ENCODE results near the gene CLASP1. TPM values are rescaled to one million over a fixed set of nuclear protein-coding genes. Genes with fewer than 3 reads are reported as not detected.
"Not testable (repeated sequence)": the region's sequence is repeated elsewhere in the genome, so short reads cannot be mapped to it uniquely, and the experiment has no call there.

Gene CLASP1
- total RNA-seq, 1 donor from 2014 or later: 69.3 TPM

GRCh38 chr2:121304941-121305340 is 344.3 kb downstream of the CLASP1 start:
- H3K27ac Mint-ChIP-seq: no peak overlapping the region
- H3K27me3 Mint-ChIP-seq: peaks cover 36% of the 10 kb centered on the region
- H3K36me3 Mint-ChIP-seq (ENCODE audit: low read depth): no peaks in the 10 kb centered on the region
- no peak for DNase-seq
- no peak overlapping the region for H3K4me3 Mint-ChIP-seq
- no peaks in the 10 kb centered on the region for H3K9me3 Mint-ChIP-seq
- intact Hi-C loops (cut with micrococcal nuclease): no loop called here
- H3K4me1 Mint-ChIP-seq: peaks cover 5% of the 10 kb centered on the region

- no peak overlapping the region for H3K4me3 Mint-ChIP-seq
- no peak for DNase-seq
- H3K9me3 Mint-ChIP-seq: no peaks in the 10 kb centered on the region
- no peaks in the 10 kb centered on the region for H3K4me1 Mint-ChIP-seq
- H3K27ac Mint-ChIP-seq: no peak overlapping the region
- peaks cover 26% of the 10 kb centered on the region for H3K27me3 Mint-ChIP-seq
- intact Hi-C loops (cut with micrococcal nuclease): no loop called here
- H3K36me3 Mint-ChIP-seq (ENCODE audit: low read depth): no peaks in the 10 kb centered on the region
Observed at GRCh38 chr2:121303531-121304263, 345.6 kb downstream of the CLASP1 start.

GRCh38 chr2:121301190-121301589 is 348.1 kb downstream of the CLASP1 start:
- H3K36me3 Mint-ChIP-seq (ENCODE audit: low read depth); H3K27ac Mint-ChIP-seq; H3K4me1 Mint-ChIP-seq; intact Hi-C loops (cut with micrococcal nuclease); DNase-seq; H3K4me3 Mint-ChIP-seq; H3K27me3 Mint-ChIP-seq; H3K9me3 Mint-ChIP-seq: not testable (repeated sequence)

GRCh38 chr2:121298476-121298875 is 350.8 kb downstream of the CLASP1 start:
- Mint-ChIP-seq H3K36me3 (ENCODE audit: low read depth) (no peaks in the 10 kb centered on the region), H3K27me3 (no peaks in the 10 kb centered on the region), H3K27ac (no peak overlapping the region), H3K4me1 (no peaks in the 10 kb centered on the region), H3K4me3 (no peak overlapping the region), H3K9me3 (no peaks in the 10 kb centered on the region)
- intact Hi-C loops (cut with micrococcal nuclease): no loop called here
- DNase-seq: no peak

GRCh38 chr2:121297866-121298265 is 351.4 kb downstream of the CLASP1 start:
- not testable (repeated sequence) for DNase-seq, H3K4me3 Mint-ChIP-seq

GRCh38 chr2:121297217-121297830 is 351.9 kb downstream of the CLASP1 start:
- DNase-seq: no peak
- Mint-ChIP-seq H3K36me3 (ENCODE audit: low read depth) (no peaks in the 10 kb centered on the region), H3K9me3 (no peaks in the 10 kb centered on the region), H3K27ac (no peak overlapping the region), H3K4me3 (no peak overlapping the region), H3K4me1 (no peaks in the 10 kb centered on the region), H3K27me3 (no peaks in the 10 kb centered on the region)
- intact Hi-C loops (cut with micrococcal nuclease): no loop called here

More at GRCh38 chr2:121297866-121298265, 351.4 kb downstream of the CLASP1 start:
- H3K4me1 Mint-ChIP-seq; intact Hi-C loops (cut with micrococcal nuclease); H3K27ac Mint-ChIP-seq; H3K36me3 Mint-ChIP-seq (ENCODE audit: low read depth); H3K27me3 Mint-ChIP-seq; H3K9me3 Mint-ChIP-seq: not testable (repeated sequence)

GRCh38 chr2:121295911-121296650 is 353.2 kb downstream of the CLASP1 start:
- H3K4me1 Mint-ChIP-seq: no peaks in the 10 kb centered on the region

GRCh38 chr2:121294881-121295840 is 354.1 kb downstream of the CLASP1 start:
- no peaks in the 10 kb centered on the region for H3K36me3 Mint-ChIP-seq (ENCODE audit: low read depth)
- H3K27me3 Mint-ChIP-seq: no peaks in the 10 kb centered on the region
- H3K4me3 Mint-ChIP-seq: no peak overlapping the region
- no peaks in the 10 kb centered on the region for H3K4me1 Mint-ChIP-seq
- H3K9me3 Mint-ChIP-seq: no peaks in the 10 kb centered on the region
- DNase-seq: no peak
- intact Hi-C loops (cut with micrococcal nuclease): no loop called here
- H3K27ac Mint-ChIP-seq: no peak overlapping the region

More at GRCh38 chr2:121295911-121296650, 353.2 kb downstream of the CLASP1 start:
- Mint-ChIP-seq H3K27ac (no peak overlapping the region), H3K4me3 (no peak overlapping the region), H3K9me3 (no peaks in the 10 kb centered on the region), H3K27me3 (no peaks in the 10 kb centered on the region), H3K36me3 (ENCODE audit: low read depth) (no peaks in the 10 kb centered on the region)
- intact Hi-C loops (cut with micrococcal nuclease): no loop called here
- DNase-seq: no peak

- Mint-ChIP-seq H3K36me3 (ENCODE audit: low read depth) (no peaks in the 10 kb centered on the region), H3K9me3 (no peaks in the 10 kb centered on the region), H3K27me3 (peaks cover 2% of the 10 kb centered on the region), H3K4me1 (no peaks in the 10 kb centered on the region), H3K4me3 (no peak overlapping the region), H3K27ac (no peak overlapping the region)
- intact Hi-C loops (cut with micrococcal nuclease): no loop called here
- DNase-seq: no peak
Observed at GRCh38 chr2:121293450-121294325, 355.6 kb downstream of the CLASP1 start.

GRCh38 chr2:121291251-121291580 is 358.0 kb downstream of the CLASP1 start:
- no peaks in the 10 kb centered on the region for H3K9me3 Mint-ChIP-seq
- no peak for DNase-seq
- no peaks in the 10 kb centered on the region for H3K4me1 Mint-ChIP-seq
- H3K27ac Mint-ChIP-seq: no peak overlapping the region
- no peak overlapping the region for H3K4me3 Mint-ChIP-seq
- no peaks in the 10 kb centered on the region for H3K36me3 Mint-ChIP-seq (ENCODE audit: low read depth)
- intact Hi-C loops (cut with micrococcal nuclease): no loop called here
- H3K27me3 Mint-ChIP-seq: peaks cover 14% of the 10 kb centered on the region

GRCh38 chr2:121289271-121289670 is 360.0 kb downstream of the CLASP1 start:
- H3K27me3 Mint-ChIP-seq: peaks cover 25% of the 10 kb centered on the region
- H3K9me3 Mint-ChIP-seq: no peaks in the 10 kb centered on the region
- no peak overlapping the region for H3K27ac Mint-ChIP-seq
- no peaks in the 10 kb centered on the region for H3K36me3 Mint-ChIP-seq (ENCODE audit: low read depth)
- intact Hi-C loops (cut with micrococcal nuclease): no loop called here
- H3K4me1 Mint-ChIP-seq: peaks cover under 1% of the 10 kb centered on the region
- no peak overlapping the region for H3K4me3 Mint-ChIP-seq
- no peak for DNase-seq

GRCh38 chr2:121288454-121289231 is 360.6 kb downstream of the CLASP1 start:
- no peaks in the 10 kb centered on the region for H3K36me3 Mint-ChIP-seq (ENCODE audit: low read depth)
- no peak for DNase-seq
- H3K27me3 Mint-ChIP-seq: peaks cover 31% of the 10 kb centered on the region
- no peak overlapping the region for H3K4me3 Mint-ChIP-seq
- H3K27ac Mint-ChIP-seq: no peak overlapping the region
- no peaks in the 10 kb centered on the region for H3K9me3 Mint-ChIP-seq
- intact Hi-C loops (cut with micrococcal nuclease): no loop called here
- H3K4me1 Mint-ChIP-seq: peaks cover 3% of the 10 kb centered on the region
